NCI-H1105 (cell line): ENCODE results near the gene UBE2G1.

Source experiments
- DNase-seq: peaks from one replicate; lab custom pipeline; 2025; lab: John Stamatoyannopoulos, UW

UBE2G1 gene

DNA sequence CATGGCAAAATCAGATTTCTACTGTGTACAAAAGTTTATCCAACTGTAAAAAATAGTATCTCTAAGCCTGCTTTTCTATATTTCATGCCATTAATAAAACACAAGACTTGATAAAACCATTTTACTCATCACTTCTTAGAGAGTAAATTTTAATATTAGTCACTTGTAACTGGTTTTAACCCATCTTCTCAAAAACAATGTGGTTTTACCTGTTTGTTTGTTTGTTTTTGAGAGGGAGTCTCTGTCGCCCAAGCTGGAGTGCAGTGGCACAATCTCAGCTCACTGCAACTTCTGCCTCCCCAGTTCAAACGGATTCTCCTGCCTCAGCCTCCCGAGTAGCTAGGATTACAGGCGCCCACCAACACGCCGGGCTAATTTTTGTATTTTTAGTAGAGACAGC, 32.1 kb downstream of the UBE2G1 start:
- DNase-seq: no peak

DNA sequence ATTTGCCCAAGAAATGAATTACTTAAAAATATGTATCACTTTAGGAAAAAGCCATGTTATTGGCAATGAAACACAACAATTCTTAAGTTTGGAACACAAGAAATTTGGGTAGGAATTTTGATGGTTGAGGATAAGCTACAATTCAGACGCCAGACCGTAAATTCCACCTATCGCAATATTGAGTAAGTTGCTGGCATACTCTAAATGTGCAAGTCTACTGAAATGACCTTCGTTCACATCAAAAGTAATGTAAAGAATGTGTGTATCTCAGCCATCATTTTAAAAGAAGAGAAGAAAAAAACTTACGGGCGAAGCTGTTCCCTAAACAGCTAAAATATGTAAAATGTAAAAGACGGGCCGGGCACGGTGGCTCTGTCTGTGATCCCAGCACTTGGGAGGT, 33.4 kb downstream of the UBE2G1 start:
- no peak for DNase-seq

DNA sequence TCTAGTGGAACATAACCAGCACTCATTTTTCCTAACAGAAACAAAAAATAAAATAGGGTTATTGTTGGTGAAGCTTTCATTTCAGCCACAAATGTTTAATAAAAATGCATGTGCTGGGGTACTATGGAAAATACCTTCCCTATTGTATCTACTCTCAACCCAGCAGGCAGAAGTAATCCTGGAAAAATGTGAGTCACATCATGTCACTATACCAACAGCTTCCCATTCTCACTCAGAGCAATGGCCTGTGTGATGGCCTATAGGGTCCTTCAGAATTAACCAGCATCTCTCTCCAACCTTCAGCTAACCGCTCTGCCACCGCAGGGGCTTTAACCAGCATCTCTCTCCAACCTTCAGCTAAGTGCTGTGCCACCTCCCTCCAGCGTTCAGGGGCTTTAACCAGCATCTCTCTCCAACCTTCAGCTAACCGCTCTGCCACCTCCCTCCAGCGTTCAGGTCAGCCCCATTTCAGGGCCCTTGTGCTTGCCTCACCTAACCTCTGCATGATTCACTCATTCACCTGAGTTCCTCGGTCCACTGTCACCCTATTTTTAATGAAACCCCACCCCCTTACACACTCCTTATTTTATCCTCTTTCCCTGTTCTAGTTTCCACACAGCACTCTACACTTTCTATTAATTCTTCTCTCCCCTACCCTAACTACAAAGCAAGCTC, 34.0 kb downstream of the UBE2G1 start:
- no peak for DNase-seq

DNA sequence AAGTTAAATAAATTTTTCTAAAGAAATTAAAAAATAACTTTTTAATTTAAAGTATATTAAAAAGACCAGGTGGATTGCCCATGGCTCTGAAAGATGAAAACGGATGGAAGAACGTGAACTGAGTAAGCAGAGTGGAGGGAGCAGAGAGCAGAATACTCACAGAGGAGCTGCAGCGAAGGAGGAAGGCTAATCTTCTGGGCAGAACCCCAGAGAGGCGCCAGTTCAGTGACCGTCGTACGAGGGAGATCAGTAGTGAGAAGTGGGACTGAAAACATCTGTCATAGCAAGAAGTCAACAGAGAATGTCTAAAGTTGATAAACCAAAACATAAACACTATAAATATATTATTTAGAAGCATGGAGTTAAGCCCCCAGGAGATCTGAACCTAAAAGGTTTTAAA, 34.9 kb downstream of the UBE2G1 start:
- DNase-seq: no peak

DNA sequence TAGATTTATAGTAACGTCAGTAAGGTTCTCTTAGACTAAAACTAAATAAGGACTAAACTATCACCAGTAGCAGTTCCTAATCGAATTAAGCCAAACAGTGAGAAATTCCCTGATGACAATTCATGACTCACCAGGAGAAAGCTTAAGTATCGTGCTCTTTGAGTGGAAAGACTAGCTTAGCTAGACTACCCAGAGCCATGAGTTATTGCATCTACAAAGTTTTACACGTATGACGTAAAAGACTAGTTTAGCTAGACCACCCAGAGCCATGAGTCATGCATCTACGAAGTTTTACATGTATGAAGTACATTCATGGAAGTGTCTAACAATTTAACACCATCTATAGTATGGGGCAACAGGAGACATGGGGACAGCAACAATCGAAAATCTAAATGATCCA, 36.6 kb downstream of the UBE2G1 start:
- DNase-seq: no peak

DNA sequence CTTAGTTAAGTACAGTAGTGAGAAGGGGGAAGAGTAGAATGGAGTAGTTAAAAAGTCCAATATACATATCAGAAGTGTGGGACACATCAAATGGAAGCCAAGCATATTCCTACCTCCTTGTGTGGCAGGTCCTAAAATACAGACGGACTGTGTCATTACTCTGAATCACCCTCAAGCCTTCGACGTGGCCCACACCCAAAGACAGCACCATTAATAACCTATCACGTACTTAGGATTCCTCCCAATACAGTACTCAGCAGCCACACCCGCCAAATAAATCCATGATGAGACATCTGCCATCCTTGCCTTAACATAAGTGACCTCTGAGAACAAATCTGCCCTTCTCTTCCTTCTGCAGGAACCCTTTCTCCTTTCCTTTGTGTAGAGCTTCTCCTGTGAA, 38.9 kb downstream of the UBE2G1 start:
- no peak for DNase-seq

DNA sequence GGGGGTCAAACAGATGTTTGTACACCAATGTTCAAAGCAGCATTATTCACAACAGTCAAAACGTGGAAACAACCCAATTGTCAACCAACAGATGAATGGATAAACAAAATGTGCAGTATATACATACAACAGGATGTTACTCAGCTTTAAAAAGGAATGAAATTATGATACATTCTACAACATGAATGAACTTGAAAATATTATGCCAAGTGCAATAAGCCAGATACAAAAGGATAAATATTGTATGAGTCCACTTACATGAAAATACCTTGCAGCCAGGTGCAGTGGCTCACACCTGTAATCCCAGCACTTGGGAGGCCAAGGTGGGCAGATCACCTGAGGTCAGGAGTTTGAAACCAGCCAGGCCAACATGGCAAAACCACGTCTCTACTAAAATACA, 39.9 kb downstream of the UBE2G1 start:
- no peak for DNase-seq

DNA sequence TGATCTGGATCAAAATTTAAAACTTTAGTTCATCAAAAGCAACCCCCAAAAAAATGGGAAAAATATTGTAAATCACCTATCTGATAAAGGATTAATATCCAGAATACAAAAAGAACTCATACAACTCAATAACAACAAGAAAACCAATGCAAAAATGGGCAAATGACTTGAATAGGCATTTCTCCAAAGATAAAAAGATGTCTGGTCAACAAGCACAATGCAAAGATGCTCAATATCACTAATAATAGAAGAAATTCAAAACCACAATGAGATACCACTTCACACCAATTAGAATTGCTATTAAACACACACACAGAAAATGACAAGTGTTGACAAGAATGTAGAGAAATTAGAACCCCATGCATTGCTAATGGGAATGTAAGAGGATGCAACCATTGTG, 40.4 kb downstream of the UBE2G1 start:
- DNase-seq: no peak

DNA sequence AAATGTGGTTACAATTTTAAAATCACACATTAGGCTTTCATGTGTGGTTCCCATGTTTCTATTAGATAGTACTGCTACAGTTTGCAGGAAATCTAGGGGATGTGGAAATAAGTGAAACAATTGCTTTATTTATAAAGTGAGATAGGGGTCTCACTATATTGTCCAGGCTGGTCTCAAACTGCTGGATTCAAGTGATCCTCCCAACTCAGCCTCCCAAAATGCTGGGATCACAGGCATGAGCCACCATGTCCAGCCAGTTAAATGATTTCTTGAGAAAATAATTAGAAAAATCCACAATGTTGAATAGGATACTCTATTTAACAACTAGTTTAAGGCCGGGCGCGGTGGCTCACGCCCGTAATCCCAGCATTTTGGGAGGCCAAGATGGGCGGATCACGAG, 42.0 kb downstream of the UBE2G1 start:
- no peak for DNase-seq

DNA sequence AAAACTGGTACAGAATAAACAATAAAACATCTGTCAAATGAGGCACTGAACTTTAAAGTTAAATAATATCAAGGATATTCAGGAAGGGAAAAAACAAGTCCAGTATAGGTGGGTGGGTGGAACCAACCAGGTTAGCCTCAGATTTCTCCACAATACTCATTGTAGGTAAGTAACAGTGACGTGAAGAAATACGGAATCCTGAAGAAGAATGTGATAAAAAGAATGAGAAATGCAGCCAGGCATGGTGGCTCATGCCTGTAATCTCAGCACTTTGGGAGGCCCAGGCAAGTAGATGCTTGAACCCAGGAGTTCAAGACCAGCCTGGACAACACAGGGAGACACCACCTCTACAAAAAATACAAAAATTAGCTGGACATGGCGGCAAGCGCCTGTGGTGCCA, 47.3 kb downstream of the UBE2G1 start:
- DNase-seq: no peak

DNA sequence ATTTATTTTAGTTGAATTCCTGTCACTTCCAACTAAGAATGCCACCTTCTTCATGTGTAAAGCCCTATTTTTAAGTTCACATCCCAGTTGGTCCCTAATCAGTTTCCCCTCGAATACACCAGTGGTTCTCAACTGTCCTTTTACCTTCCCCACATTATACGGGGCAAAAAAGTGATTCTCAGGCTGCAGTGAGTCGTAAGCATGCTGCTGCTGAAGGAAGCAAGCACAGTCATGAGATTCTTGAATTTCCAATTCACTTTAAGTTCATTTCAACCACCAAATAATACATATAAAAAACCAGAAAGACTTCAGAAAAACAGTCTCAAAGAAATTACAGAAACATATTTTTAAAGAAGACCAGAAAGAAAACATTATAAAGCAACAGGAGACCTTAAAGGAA, 47.9 kb downstream of the UBE2G1 start:
- no peak for DNase-seq

DNA sequence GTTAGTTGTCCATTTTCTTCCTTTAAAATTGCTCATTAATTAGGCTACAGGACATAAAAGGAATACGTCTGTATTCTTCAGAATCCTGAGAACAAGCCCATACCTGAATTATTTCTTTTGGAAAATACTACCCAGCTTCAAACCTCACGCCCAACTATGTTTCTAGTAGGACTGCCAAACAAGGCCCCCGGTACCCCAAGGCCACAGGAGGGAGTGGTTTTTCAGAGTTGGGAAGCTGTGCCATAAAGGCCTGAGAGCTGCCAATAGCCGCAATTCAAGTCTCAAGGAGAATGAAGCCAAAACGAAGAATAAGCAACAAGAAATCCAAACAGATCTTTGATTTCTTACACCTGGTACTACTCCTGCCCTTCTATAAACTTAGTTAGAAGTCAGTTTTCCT, 48.3 kb downstream of the UBE2G1 start:
- DNase-seq: no peak

DNA sequence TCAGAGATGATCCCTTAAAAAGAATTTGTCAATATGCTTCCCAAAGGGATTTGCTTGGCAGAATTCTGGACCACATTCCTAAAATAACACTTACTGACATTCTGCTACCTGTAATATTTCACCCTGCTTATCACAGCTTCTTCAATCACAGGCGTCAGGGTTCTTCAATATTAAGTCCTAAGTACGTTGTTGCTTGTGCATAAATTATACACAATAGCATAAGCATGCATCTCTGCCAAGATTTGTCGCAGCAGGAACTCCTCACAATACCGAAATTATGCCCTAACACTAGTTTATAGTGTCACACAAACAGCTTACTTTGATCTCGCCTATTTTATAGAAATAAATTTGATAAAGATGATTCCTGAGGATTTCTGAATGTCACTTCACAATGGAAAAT, 48.9 kb downstream of the UBE2G1 start:
- DNase-seq: no peak

DNA sequence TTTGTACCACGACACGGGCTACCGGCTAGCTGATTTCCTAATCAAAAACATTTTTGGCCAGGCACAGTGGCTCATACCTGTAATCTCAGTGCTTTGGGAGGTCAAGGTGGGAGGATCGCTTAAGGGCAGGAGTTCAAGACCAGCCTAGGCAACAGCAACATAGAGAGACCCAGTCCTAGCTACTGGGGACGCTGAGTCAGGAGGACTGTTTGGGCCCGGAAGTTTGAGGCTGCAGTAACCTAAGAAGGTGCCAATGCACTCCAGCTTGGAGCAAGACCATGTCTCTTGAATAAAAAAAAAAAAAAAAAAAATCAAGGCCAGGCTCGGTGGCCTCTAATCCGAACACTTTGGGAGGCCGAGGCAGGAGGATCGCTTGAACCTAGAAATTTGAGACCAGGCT, 49.8 kb downstream of the UBE2G1 start:
- DNase-seq: no peak

DNA sequence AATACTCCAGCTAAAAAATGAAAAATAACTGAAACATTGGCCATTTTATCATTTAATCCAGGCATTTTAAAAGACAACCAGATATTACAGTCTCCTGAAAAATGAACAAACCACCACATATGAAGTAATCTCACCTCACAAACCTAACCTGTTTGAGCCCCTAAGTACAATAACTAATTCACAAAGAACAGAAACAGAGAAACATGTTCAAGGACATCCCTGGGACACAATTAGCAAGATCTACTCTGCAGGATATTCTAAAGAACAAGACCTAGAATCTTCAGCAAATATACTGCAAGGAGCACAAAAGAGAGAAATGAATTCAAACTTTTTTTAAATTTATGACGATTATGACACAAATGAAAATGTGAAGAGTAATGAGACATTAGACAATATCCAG, 51.9 kb downstream of the UBE2G1 start:
- DNase-seq: no peak

DNA sequence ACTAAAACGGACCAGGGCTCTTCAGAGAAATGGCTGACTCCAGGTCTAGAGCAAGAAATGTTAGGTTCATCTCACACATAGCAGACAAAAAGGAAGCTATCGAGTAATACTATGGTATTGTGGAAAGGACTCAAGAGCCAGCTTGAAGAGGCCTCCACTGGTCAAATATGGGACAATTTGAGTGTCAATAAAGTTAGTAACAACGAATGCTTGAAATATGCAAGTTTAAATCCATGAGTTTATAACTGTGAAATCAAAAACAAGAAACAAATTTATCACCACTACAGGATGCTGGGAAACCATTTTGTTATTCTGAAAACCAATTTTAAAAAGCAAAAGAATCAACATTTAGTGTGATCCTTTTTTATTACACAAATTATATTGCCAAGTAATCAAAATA, 52.3 kb downstream of the UBE2G1 start:
- DNase-seq: no peak

DNA sequence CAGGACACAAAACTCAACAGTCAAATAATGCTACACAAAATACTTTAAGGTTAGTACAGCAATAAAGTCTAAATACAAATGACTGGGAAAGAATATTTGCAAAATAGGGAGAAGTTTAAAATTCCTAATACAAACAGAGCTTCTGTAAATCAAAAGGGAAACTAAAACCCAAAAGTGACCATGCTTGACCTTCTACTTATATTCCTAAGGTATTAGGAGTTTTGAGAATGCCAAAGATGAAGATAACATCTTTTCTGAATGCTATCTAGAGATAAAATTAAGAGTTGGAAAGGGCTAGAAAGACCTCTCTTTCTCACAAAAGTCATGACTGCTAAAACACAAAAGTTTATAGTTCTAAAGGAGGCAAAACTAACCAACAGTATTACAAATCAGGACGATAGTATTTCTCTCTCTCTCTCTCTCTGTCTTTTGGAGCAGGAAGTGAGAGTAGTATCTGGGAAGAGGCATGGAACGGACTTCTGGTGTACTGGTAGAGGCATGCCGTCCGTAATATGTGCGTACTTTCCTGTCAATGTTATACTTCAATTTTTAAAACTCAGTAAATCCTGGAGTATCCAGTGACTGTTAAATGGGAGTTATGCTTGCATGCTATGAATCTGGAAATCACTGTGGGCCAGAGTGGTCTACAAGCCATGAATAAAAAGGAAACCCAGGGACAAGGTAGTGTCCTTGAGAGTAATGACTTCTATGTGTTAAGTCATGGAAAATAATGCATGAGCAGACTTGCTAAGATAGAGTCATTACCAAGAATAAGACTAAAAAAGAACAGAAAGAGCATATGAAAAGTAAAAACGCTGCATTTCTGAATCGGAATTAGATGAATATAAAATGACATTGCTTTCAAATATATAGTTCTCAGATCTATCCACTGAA, 53.0 kb downstream of the UBE2G1 start:
- no peak for DNase-seq

DNA sequence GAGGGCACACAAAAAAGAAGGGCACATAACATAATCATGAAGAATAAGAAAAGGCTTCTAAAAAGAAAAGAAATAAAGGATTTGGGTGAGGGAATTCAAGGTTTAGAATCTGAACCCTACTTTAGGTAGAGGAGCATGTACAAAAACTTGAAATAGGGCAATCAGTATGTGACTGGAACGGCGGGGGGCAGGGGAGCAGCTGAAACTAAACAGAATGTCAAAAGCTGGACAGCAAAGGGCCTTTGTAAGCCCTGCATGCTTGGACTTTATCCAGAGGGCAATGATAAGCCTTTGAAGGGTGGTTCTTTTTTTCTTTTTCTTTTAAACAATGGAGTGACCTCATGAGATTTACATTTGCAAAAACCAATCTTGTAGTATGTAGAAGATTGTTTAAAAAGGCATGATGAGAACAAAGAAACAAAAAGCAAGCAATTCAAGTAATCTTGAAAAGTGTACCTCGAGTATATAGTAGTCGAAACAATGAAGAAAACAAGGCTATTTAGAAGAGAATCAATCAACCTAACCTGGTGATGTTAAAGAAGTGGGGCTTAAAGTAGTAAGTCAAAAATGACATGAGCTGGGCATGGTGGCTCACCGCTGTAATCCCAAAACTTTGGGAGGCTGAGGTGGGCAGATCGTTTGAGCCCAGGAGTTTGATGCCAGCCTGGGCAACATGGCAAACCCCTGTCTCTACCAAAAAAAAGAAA, 56.0 kb downstream of the UBE2G1 start:
- no peak for DNase-seq

DNA sequence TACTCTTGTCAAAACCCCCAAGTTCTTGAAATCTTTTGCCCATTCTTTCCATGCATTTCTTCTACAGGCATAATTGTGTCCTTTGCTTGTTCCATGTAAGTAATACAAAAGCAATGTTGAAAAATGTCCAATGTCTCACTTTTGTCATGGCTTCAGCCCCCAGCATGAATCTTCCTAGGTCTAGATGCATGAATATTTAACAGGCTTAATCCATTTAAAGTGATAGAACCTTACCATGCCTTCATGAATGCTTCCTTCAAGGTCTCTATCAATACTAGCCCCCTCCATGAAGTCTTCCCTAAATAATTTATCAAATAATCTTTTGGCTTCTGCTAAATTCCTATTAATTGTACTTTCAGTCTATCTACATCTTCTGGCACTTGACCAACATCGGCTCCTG, 56.6 kb downstream of the UBE2G1 start:
- no peak for DNase-seq

DNA sequence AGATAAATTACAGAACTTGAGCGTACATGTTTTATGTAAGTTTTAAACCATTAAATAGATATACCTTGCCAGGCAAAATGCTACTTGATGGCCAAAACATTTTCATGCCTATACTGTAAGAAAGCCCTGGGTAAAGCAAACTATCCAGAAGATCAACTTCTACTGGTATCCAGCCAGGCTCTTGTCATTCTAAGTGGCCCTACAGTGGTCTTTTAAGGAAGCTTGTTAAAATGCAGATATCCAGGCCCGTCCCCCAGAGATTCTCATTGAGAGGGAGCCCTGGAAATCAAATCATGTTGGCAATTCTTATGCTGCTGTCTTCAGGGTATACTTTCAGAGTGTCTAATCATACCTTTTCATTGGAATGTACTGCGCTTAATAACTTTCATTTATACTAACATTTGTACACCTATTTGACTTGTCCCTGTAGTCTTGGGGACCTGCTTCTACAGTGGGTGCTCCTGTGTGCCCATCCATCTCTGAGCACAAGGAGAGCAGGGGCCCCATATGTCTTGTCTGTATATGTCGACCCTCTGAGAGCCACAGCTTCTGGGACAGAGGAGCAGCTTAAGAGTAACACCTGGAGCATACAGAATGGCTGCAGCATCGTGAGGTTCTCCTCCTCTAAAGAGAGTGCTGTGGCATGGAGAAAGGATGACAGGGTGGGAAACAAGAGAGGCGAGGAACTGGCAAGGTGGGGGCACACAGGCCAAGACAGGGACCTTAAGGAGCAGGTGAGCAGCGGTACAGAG, 59.1 kb downstream of the UBE2G1 start:
- DNase-seq: no peak

DNA sequence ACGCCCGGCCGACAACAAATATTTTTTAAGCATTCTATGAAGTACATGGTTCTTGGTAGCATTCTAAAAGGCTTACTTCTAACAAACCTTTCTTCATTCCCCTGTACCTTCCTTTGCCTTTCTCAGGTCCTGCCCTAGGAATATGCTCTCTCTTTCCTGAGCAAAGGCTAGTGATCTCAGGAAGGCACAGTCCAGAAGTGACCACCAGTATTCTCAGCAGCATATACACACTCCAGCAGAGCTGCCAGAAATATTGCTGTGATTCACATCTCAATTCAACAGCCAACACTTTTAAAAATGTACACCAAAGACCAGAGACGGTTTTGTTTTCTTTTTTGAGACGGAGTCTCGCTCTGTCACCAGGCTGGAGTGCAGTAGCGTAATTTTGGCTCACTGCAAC, 61.3 kb downstream of the UBE2G1 start:
- DNase-seq: no peak

DNA sequence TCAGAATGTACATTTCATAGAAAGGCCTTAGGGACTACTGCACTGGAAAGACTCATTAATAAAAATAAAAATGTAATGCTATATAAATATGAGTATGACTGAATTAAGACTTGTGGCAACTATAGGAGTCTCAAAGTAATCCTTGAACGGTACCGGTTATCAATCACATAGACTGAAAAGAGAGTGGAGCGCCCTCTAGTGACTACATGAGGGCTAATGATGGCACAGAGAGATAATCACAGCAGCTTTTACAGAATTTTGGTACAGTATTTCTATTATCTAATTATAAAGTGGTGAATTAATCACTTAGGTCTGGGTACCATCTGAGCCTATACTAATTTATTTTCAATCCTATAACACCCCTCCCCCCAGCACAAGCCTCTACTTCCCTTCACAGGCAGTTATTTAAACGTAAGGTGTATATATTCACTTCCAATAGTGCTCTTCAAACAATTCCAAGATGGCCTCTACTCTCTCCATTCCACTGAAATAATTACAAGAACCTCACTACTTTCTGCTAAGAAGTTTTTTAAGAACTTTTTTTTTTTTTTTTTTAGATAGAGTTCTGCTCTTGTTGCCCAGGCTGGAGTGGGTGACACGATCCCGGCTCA, 62.0 kb downstream of the UBE2G1 start:
- DNase-seq: peak; percentile 29
